GM18511 (cell line): ENCODE results near the gene ZNF189.

Experiments used
- ATAC-seq: cut with Tn5 transposase; IDR thresholded peaks from one replicate; pipeline ENCODE4 v1.9.1; 2021; ENCODE audit warnings: mild to moderate bottlenecking, moderate library complexity; ENCODE audit not compliant: unreplicated experiment

The ZNF189 gene

DNA sequence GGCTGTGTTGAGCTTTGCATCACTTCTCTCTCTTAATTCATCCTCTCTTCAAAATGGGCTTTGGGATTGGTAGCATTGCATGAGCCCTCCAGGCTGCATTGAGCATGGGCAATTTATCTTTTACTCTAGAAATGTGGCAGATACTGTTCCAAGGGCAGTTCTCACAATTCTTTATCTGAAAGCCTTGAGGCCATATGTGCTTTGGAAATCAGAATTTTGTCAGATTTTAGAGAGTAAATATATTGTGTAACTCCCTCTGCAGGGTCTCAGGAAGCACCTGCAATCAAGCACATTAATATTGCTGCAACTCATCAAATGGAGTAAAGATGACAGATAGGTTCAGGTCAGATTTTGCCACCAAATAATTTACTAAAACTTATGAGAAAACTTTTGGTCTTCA is 19.3 kb downstream of the ZNF189 start:
- no peak for ATAC-seq

DNA sequence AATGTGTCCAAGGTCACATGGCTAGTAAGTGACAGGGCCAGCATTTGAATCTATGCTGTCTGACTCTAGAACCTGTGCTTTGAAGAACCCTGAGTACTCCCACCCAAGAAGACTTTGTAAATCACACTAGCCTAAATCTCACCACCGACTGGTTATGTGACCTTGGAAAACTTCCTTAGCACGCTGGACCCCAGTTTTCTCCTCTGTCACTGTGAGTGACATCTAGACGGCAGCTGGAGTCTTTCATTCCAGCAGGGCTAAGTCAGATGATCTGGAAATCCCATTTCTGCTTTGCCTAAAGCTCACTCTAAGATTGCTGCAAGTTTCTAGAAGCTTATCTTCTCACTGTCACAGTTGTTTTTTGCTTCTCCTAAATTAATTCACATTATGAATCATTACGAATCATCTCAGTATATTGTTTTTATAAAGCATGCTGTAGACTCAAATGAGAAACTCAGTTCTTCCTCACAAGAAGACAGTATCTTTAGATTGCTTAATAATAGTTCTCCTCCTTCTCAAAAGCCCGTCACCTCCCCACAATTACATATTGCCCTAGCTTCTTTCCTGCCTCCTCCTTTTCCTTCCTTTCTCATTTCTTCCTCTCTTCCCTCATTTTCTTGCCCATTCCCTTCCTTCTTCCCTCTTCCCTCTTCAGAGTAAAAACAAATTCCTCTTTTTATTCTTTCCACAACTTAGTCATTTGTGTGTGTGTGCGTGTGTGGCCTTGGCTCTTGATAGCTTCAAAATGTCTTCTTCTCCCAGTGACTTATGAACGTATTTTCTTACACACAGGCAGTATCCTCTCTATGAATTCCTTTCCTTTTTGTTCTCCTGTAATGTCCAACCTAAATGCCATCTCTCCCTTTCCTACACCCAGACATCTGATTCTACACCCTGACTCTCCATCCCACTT is 20.1 kb downstream of the ZNF189 start:
- no peak for ATAC-seq

DNA sequence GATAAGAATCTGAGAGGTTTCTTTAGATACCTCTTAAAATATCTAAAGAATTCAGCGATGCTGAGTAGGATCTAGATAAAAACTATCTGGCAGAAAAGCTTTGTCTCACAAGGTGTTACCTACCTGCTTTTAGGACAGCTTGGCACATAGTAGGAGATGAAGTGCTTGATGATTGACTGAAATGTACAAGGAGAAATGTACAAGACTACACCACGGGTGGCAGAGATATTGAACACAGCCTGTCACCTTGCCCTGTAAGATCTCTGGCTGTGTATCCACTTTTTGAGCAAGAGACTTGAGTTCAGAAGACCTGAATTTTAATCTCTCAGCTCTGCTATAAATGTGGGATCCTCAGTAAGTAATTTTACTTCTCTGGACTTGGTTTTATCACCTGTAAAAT is 21.2 kb downstream of the ZNF189 start:
- ATAC-seq: no peak

DNA sequence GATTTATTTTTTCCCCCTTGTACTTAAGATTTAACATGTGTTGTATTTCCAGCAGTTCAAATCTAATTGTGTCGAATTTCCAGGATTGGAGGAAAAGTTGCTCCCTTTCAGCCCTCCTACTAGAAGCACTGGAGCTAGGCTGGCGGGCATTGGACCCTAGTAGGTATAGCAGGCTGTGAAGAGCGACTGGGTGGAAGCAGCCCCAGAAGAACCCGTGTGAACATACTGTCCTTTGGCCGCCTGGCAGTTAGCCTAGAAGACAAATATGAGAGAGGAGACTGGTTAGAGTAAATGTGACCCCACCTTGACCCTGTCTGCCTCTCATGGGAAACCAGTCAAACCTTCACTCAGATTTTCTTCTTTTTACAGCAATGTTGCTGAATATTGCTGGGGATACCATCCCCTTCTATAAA is 23.0 kb downstream of the ZNF189 start:
- no peak for ATAC-seq

DNA sequence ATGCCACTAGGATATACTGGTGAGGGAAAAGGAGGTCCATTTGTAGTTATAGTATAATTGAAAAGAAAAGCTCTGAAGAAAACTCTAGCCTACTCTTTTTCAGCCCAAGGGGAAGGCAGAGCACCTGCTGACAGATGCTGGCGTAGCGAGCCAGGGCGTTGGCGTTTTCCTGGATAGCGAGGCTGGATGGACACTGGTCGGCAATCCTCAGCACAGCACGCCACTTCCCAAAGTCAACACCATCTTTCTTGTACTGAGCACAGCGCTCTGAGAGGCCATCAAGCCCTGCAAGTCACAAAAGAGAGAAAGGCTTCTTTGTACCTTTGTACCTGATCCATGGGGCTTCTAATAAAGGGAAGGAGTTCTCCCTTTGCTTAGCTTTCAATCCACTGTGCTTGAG is 28.7 kb downstream of the ZNF189 start:
- no peak for ATAC-seq

DNA sequence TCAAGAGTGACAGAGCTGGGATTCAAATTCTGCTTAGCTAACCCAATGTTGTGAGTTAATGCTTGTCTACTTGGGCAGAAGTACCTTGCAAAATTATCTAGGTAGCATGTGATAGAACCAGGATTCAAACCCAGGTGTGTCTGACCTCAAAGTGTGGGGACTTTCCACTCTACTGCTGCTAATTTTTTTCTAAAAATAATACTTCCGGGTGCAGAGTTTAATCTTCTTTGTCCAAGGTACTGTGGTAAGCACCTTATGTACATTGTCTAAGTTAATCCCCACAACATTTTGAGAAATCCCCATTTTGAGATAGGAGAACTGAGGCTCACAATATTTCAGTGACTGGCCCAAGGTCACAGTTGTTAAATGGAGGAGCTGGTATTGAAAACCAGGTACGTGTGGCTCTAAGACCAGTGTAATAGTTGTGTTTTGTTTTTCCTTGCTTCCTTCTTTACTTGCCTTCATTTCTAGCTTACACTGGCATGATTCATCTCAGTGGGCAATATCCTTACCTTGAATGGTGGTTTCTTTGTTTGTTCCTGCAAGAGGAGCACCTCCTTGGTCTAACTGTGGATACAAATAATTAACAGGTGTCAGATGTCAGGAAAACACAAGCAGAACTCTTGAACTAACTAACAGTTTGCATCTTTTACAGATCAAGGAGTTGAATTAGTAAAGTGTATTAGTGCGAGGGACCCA is 29.5 kb downstream of the ZNF189 start:
- ATAC-seq: peak; percentile 83

DNA sequence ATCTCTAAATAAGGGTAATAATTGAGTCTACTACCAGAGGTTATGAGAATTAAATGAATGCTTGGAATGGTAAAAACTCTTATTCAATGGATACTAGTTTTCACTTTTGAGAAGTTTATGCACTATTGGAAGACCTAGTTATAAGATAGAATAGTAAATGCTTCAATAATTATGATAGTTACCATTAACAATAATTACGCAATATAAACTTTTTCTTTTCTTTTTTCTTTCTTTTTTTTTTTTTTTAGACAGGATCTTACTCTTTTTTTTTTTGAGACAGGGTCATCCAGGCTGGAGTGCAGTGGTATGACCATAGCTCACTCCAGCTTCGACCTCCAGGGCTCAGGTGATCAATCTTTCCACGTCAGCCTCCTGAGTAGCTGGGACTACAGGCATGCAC is 30.3 kb downstream of the ZNF189 start:
- no peak for ATAC-seq

DNA sequence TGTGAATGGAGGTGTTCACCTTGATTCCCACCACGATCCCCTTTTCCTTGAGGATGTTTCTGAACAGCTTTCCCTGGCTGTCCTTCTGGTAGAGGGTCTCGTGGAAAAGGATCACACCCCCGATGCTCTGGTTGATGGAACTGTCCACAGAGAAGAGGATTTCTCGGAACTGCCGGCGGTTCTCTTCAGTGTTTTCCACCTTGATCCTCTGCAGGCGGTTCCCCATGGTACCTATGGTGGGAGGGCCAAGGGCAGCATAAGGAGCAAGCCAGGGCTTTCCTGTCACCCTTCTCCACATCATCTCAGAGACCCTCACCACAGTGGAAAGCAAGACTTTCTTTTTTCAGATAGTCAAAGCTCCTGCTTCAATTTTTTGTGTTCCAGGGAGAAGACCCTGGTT is 31.1 kb downstream of the ZNF189 start:
- ATAC-seq: no peak

DNA sequence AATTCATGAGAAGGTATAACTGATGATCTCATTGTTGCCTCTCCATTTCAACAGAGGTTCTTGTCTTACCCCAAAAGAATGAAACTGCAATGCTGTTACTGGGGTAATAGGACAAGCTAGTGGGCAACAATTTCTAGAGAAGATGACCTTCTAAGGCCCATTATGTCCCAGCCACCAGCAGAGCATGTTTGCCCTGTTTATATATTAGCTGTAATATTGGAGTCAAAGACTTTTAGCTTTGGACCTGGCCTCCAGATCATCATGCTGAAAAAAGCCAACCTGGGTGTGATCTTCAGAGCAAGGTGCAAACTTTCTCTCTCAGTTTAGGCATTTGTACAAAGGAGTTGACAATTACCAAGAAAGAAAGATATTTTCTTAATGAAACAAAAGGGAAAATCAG is 33.5 kb downstream of the ZNF189 start:
- ATAC-seq: no peak

DNA sequence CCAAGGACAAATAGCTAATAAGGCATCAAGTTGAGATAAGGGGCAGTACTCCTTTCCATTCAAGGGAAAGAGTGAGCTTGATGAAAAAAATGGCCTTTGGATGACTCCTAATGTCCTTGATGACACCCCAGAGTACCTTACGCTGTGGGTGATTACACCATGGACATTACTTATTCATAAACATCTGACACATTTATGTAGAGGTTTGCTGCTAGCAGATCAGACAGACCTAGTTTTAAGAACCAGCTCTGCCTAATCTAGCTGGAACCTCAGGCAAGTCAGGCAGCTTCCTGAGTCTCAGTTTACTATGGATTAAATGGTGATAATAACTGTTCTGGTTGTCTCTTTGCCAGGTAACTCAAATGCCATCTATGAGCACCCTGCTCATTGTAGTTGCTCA is 34.1 kb downstream of the ZNF189 start:
- ATAC-seq: no peak

DNA sequence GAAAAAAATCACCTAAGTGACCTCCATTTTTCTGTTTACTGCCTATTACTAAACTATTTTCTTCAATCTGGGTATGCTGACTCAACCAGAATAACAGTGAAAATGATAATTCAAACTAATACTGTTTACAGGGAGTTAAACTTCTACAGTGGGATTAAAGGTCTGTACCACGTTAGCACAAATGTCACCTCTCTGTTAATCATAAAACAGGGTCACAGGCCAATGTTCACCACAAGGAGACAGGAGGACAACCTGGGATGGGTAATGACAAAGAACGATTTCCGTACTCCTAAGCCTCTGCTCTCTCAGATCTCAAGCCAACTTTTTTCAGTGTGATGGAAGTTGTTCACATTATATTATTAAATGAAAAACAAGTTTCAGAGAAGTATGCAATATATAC is 34.6 kb downstream of the ZNF189 start:
- ATAC-seq: no peak

DNA sequence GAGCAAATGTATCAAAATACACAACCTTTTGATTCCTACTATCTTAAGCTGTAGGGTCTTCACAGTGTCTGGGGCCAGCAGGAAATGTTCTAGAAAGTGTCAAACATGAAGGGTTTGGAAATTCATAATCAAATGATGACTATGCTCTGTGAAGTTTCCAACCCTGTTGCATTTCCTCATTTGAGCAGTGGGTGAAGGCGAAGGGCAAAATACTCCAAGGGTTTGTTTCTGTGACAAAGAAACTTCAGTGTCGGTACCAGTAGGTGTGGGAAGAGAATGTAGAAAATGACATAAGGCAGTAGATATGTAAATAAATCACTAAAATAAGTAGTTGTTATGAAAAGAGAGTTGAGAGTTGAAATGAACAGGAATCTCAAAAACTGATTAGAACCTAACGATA is 36.3 kb downstream of the ZNF189 start:
- no peak for ATAC-seq

DNA sequence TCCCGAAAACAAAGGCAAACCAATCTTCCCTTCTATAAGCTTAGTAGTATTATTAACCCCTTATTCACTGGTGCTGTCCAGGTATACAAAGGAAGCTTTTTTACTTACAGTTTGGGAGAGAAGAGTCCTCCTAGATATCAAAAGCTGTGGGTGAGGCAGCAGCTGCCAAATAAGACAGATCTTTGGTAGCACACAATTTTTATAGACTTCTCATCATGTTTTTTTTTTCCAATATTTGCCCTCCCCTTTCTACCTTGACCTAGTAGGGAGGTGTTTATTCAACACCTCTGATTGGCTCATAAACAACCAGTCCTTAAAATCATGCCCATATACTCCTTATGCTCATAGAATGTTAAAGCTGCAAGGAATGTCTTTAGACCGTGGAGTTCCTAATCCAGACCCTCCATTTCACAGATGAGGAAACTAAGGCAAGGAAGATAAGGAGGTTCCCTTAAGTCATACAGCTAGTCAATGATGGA is 37.0 kb downstream of the ZNF189 start, which contains the start of gene ALDOB:
Gene ALDOB (minus strand): TSS at position 174 of the 479 bp plus-strand sequence. CDS start 4,887 bp downstream, outside the sequence.
- no peak for ATAC-seq

DNA sequence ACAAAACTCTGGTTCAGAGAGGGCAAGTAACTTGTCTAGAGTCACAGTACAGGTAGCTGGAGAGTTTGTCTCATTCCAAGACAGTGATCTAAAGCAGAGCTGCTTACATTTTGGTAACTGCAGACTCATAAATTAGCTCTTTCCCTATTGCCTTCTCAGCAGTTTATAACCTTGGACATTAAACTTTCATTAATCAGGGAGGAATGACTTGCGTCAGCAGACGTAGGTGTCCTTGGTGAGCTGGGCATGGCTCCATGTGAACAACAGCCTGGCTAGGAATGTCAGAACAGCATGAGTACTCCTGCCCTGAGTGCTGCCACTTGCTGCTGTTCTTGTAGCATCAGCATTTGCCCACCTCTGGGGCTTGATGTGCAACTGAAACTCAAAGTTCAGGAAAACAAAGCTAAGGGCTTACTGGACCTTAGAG is 39.2 kb downstream of the ZNF189 start:
- no peak for ATAC-seq

DNA sequence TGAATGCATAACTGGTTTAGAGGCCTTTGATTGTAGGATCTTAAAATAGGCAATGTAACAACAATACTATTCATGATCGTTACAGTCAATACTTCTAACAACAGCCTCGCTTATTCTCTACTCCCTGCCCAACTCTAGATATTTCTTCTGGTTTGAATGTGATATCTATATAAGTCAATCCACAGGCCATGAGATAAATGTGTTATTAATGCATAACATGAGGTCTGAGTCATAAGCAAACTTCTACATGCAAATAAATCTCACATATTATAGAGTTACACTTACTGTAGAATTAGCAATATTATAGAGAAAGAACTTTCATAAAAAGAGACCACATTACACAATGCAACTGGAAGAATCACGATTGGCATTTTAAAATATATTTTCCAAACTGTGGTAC is 39.9 kb downstream of the ZNF189 start:
- ATAC-seq: peak; percentile 65

DNA sequence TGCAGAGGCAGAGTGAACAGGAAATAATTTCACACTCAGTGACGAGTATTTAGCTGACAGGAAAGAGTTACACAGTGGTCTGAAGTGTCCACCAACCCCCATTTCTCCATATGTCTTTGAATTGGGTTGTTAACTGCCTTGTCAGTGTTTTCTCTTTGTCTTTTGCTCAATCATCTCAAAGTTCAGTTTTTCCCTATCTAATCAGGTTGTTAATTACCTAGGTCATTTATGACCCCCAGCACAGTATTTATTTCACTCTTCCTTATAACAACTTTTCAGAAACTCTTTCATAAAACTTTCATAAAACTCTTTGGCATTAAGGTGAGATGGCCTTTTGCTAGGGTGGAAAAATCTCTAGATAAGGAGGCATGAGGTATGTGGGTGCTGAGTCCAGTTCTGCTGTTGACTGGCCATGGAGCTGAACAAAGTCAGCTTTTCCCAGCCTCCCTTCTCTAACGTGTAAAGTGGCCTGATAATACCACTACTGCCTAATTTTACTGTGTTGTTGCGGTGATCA is 42.1 kb downstream of the ZNF189 start:
- ATAC-seq: no peak

DNA sequence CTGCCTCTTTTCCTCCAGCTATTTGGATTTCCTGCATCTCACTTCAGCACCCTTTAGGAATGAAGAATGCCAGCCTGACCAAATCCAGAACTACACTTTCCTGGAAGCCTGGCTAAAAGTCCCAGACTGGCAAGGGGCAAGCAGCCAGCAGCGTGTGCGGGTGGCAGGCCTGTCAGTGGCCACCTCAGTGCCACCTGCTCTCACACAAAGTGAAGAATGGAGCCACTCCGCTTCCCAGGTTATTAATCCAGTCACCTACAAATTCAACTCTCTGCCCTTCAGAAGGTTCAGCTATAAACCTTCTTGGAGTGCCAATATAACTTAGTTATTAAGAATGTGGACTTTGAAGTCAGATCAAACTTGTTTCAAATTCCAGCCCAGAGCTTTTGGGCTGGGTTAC is 43.7 kb downstream of the ZNF189 start:
- ATAC-seq: no peak

DNA sequence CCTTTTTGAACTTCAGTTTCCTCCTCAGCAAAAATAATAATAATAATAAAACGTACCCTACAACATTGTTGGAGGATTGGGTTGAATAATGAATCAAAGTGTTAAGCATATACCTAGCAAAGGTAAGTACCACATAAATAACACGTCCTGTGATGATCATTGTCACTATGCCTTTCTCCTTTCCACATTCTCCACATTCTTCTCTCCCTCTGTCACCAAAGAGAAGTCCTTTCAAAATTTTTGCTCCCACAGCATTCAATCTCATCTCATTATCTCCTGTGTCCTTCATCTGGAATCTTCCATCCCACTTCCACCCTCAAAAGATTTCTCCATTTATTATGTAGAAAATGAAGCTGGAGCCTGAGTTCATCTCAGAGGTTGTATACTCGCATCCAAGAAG is 44.1 kb downstream of the ZNF189 start:
- ATAC-seq: no peak

DNA sequence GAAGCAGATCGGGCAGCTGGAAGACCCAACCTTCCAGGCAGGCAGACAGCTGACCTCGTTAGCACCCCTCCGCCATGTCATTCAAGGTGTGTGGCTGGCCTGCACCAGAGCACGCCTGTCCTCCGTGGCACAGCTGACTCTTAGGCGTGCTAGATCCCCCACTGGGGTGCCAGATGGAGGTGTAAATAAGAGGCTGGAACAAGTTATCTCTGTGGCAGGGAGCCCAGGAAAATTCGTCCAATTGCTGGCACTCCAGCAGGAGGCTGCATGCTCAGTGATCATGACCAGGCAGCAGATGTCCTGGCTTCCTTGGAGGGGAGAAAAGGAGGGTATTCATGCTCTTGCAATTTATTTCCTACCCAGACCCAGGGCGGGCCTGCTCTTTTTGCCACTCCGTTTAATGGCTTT is 44.7 kb downstream of the ZNF189 start:
- ATAC-seq: no peak

DNA sequence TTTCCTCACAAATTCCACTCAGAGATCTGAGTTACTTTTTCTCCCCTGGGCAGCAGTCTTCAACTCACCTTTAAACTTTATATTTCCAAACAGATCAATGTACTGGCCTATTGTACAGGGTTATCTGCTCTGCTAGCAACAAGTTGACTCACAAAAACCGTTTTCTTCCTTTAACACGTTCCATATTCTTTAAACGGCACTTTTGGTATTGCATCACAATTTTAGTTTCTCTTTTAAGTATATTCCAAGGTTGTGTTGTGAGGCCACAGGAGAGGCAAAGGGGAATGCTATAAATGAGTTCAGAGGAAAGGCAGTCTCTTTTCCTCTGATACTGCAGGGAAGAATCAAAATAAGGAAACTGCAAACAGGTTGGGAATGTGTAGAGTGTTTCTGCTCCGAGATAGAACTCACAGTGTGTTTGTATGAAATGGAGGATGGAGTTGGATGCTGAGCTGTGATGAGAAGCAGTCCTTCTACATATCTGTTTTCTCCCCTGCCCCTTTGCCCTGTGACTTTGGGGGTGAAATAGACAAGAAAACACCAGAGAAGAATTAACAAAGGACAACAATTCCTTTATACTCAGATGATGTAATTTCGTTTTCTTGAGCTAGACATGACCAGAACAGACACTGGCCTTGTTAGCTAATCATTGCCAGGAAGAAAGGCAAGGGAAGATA is 46.8 kb downstream of the ZNF189 start:
- no peak for ATAC-seq

DNA sequence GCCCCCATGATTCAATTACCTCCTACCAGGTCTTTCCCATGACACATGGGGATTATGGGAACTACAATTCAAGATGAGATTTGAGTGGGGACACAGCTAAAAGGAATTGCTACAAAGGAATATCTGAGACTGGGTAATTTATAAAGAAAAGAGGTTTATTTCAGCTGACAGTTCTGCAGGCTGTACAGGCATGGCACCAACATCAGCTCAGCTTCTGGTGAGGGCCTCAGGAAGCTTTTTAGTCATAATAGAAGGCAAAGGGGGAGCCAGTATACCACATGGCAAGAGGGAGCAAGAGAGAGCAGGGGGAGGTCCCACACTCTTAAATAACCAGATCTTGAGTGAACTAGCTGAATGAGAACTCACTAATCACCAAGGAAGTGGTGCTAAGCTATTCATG is 48.1 kb downstream of the ZNF189 start:
- no peak for ATAC-seq
